ENCODE measurements around the gene FIGLA. TPM values are rescaled to one million over a fixed set of nuclear protein-coding genes. Genes with fewer than 3 reads are reported as not detected.
"Not testable (repeated sequence)": the region's sequence is repeated elsewhere in the genome, so short reads cannot be mapped to it uniquely, and the experiment has no call there.

The FIGLA gene
- total RNA-seq, 1 donor from 2014 or later = not detected

DNA sequence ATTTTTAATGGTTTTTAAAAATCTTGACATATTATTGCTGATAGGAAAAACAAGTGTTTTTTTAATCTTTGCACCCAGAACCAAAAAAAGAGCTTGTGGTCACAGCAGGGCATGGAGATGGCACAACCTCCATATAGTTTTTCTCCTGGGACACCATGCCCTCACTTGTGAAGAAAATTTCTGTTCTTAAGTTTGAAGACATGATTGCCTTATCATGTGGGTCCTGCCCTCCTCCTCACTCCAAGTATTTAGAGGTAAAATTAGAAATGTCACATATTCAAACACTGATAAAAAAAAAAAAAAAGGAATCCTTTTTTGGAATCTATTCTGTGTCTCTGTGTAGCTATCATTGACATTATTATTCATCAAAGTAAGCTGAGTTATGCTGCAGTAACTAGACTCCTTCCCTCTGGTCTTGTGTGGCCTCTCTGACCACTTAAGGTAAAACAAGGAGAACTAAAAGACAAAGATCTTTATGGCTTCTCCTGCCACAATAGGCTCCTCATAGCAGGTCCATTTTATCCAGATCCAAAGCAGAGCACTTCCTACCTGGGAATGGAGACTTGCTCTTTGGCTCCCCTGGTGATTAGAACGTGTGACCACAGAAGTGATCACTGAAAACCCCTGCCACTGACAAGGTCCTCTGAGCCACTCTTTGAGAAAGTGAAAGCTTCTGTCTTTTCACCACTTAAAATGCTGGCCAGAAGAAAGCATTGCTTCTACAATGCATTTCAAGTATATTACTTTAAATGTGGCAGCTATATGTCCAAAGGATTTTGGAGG is 42.2 kb downstream of the FIGLA start:
- DNase-seq (ENCODE audit: low spot score) = no peak
- no peak for ATAC-seq

DNA sequence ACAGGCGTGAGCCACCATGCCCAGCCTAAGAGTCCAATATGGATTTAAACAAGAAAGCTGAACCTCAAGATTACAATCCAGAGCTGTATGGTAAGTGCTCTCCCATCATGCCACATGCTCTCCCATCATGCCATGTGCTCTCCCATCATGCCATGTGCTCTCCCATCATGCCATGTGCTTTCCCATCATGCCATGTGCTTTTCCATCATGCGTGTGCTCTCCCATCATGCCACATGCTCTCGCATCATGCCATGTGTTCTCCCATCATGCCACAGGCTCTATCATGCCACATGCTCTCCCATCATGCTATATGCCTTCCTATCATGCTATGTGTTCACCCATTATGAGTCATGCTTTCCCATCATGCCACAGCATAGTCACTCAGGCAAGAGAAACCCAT is 43.2 kb downstream of the FIGLA start:
- no peak for ATAC-seq
- DNase-seq (ENCODE audit: low spot score) = no peak

DNA sequence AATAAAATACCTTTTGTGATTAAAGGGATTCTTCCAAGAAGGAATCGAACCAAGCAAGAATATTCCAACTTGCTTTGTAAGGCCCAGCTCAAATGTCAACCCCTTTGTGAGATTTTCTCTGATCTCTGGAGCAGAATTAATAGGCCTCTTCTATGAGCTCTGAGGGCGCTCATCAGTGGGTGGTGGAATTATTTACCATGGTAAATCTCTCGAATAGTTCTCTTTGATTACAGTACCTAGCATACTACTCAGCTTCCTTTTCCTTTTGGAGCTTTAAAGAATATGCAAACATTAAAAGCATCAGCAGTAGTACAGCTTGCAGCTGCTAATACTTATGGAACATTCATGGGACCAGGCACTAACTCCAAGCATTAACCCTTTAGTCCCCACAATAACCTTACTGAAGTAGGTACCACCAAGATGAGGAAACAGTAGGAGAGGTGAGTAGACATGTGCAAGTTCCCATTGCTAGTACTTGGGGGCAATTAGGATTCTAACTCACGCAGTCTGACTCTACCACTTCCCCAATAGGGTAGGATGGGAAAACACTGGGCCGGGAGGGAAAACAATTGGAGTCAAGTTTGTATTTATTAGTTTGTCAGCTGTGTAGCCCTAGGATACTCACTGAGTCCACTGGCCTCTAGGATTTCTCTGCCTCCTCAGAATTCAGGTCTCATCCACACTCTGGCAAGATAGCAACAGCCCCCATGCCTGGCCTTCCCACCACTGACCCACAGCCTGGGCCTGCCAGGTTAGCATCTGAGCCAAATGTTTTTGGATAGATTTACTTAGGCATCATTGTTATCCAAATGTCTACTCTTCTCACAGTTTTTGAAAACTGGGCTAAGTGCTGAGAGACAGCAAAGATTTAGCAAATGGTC is 44.1 kb downstream of the FIGLA start:
- DNase-seq (ENCODE audit: low spot score) = no peak
- ATAC-seq = no peak

DNA sequence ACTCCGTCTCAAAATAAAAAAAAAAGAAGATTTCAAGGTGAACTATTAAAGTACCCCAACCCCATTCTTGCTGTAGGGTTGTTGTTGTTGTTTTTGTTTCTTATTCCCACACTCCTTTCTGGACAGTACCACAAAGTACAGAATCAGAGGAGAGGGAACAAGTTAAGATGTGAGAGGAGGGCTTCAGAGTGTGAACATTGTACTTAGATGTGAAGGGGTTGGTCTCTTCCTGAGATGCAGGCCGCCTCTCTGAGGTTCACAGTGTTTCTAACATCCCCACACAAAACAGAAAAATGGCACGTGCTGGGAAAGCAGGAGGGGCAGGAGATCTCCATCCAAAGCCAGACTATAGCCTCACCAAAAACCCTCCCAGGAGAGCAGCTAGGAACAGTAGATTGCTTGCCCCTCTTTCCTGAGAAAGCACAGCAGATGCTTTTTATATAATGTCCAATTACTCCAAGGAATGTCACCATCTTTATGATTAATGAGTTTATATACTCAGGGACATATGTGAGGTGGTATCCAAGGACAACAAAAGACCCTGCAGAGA is 45.1 kb downstream of the FIGLA start:
- no peak for ATAC-seq
- DNase-seq (ENCODE audit: low spot score) = no peak

DNA sequence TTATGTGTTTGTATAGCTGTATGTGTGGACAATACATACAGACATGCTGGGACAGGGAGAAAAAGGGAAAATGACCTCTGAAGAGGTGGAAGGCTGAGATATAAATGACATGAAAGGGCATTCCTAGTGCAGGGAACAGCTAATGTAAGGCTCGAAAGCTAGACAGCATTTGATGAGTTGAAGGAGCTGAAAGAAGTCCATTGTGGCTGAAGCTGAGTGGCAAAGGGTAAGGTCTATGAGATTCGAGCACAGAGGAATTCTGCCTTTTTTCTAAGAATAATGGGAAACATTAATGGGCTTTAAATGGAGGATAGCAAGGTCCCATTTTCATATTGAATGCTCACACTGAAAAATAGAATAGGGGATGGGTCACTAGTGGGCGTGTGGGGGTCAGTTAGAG is 46.0 kb downstream of the FIGLA start:
- DNase-seq (ENCODE audit: low spot score) (no peak), ATAC-seq (no peak)

DNA sequence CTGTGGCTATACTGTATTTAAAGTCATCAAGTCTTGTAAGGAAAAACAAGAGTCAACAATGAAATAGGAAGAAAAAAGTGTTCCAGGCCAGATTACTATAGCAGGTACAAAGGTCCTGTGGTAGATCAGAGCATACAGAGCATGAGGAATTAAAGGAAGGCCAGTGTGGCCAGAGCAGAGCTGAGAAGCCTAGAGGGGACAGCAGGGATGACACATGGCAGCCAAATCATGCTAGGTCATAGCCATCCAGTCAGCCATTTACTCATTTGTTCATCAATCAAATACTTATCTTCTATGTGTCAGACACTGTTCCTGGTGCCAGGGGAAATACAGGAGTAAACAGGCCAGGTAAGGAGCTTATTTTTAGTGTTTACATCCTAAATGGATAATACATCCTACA is 46.8 kb downstream of the FIGLA start:
- ATAC-seq = no peak

DNA sequence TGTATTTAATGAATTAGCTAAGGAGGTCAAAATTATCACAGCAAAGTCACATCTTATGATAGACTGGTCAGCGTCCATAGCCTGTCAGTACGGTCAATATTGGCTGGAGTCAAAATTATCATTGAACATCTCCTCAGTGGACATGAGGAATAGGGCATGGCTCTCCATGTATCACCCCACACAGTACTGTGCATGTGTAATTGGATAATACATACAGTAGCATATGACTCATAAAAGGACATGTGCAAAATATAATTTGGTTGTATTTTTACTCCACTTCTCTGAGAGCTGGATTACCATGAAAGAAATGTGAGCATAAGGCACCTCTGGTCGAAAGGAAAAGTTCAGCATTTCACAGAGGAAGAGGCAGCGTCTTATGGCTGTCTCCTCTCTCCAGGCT is 47.4 kb downstream of the FIGLA start:
- no peak for ATAC-seq
- no peak for DNase-seq (ENCODE audit: low spot score)

More for the DNA sequence above, 46.8 kb downstream of the FIGLA start:
- DNase-seq (ENCODE audit: low spot score) = no peak

DNA sequence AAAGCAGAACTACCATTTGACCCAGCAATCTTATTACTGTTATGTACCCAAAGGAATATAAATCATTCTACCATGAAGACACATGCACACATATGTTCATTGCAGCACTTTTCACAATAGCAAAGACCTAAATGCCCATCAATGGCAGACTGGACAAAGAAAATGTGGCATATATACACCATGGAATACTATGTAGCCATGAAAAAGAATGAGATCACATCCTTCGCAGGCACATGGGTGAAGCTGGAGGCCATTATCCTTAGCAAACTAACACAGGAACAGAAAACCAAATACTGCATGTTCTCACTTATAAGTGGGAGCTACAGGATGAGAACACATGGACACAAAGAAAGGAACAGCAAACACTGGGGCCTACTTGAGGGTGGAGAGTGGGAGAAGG is 51.0 kb downstream of the FIGLA start:
- not testable (repeated sequence) for DNase-seq (ENCODE audit: low spot score); ATAC-seq

DNA sequence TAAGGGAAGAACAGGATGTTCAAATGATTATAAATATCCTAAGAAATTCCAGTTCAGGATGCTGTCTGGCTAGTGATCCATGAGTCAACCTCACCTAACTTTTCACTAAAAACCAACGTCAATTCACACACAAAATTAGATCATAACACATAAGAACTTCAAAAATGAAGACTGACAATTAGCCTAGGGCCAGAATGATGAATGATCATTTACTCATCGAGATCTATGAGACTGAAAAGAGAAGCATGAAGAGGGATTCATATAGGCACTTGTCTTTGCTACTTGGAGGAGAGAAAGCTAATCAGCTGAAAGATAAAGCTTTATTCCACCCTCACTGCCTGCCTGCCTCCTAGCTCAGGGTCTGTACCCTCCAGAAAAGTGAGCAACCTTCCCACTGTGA is 52.3 kb downstream of the FIGLA start:
- no peak for DNase-seq (ENCODE audit: low spot score)
- no peak for ATAC-seq

DNA sequence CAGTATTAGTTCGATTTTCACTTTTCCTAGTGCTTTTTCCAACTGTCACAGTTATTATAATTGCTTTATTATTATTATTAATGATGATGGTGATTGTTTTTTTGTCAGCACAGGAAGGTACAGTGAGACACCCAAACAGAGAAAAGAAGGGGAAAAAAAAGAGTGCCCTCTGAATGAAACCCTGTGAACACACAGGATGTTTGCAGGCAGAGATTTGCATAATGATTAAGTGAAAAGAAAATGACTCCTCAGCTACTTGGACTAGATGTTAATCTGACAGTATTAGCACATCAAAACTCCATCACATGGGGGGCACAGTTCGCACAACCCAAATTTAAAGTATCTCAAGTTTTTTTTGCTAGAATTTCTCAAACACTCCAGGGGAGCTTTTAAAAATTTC is 55.4 kb downstream of the FIGLA start:
- ATAC-seq (no peak), DNase-seq (ENCODE audit: low spot score) (no peak)

DNA sequence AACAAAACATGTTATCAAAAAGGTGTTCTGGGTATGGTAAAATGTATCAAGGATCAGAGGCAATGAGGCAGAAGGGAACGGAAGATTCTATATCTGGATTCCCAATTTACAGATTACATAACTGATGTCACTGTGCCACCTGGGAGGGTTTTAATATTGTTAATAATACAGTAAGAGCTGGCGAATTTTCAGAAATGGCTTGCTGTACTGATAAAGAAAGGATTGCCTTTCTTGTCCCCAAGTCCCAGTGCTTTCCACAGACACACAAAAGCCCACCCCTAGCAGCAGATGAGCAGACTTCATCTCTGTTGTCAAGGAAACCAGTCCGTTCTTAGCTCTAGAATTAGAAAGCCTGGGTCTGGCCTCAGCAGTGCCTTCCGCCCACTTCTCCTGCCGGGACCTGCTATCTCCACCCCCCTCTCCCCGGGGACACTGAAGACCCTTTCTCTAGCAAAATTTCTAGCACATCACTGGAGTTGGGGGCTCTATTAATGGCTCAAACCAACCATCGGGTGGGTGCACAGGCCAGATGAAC is 56.7 kb downstream of the FIGLA start:
- ATAC-seq (no peak), DNase-seq (ENCODE audit: low spot score) (no peak)

DNA sequence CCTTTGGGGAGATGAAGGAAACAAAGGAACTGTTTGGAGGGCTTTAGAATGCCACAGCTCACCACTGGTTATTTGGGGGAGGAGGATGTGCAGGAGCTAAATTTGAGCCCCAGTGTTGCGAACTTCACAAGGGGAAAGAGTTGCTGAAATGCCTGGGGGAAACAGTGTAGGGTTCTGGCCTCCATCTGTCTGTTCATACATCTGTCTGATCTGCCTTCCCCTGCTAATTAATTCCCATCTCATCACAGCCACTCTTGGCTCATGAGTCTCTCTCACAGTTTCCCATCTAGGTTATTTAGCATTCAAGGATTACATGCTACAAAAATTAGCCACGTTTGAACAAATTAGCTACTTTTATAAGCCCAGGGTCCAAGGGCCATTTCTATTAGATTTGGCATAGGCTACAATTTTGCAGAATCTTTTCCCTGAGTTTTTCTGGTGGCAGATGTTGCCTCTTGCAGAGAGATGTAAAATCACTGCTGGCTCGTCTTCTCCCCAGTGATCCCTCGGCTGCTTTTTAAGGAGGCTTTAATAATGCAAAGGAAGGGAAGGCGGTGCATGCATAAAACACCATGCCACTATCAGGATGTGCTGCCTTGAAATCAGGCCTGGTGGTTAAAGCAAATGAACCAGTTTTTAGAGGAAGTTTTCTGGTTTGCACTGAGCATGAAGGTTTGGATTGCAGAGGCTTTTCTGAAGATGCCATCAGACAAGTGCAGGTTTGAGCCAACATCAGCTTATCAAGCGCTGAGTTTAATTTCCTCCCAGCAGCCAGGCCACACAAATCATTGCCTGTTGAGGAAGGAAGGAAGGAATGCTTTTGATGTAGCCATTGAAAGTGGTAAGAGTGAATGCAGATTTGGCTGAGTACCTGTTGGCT is 57.4 kb downstream of the FIGLA start:
- ATAC-seq = no peak
- no peak for DNase-seq (ENCODE audit: low spot score)

DNA sequence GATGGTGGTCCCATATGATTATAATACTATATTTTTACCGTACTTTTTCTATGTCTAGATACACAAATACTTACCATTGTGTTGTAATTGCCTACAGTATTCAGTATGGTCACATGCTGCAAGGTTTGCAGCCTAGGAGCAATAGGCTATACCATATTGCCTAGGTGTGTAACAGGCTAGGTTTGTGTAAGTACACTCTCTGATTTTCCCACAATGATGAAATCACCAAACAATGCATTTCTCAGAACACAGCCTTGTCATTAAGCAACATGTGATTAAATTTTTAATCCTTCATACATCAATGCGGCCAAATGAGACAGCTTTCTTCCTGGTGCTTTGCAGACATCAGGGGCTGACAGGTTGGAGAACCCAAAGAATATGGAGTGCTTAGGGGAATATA is 59.7 kb downstream of the FIGLA start:
- ATAC-seq (no peak), DNase-seq (ENCODE audit: low spot score) (no peak)

DNA sequence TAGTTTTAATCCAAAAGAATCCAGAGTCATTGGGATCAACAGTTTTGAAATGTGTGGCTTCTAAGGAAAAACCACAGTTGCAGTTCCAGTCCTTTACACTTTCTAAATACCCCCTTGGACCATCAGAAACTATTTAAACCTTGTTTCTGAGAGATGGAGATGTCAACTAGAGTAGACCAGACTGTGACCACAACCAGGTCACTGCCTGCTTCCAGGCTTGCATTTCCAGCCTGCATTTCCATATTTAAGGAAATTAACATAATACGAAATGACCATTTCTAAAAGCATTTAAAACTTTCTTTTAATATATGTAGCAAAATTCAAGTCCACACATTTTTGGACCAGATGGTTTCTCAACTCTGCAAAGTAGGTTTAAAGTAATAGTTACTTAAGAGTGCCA is 60.8 kb downstream of the FIGLA start:
- ATAC-seq = no peak
- DNase-seq (ENCODE audit: low spot score) = no peak

DNA sequence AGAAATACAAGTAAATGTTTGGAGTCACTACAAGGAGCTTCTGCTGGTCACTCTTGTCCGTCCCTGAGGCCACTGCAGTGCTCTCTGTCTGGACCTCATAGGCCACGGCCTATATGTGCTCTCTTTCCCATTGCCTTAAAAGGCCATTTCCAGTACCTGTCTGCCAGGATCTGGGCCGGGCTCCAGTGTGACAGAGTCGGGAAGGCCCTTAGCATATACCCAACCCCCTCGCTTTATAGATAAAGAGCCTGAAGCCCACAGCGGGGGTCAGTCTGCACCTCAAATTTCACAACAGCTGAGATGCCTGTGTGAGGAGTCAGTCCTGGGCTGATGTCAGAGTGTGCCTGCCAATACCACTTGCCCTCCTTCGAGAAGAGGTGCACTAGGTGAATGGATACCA is 62.3 kb downstream of the FIGLA start:
- DNase-seq (ENCODE audit: low spot score) (no peak), ATAC-seq (no peak)

Other genes starting within 250 kb of the FIGLA start
- 5.0 TPM for gene TGFA, start 236.8 kb downstream of the FIGLA start, total RNA-seq
- 0.33 TPM for gene ADD2, start 22.4 kb downstream of the FIGLA start, total RNA-seq
- not detected for gene CLEC4F, start 30.0 kb upstream of the FIGLA start, total RNA-seq
- not detected for gene CD207, start 45.2 kb upstream of the FIGLA start, total RNA-seq
- gene VAX2, start 109.9 kb upstream of the FIGLA start, total RNA-seq = not detected
- gene ATP6V1B1, start 145.3 kb upstream of the FIGLA start, total RNA-seq = not detected
- 0.35 TPM for gene ANKRD53, start 188.0 kb upstream of the FIGLA start, total RNA-seq
- gene TEX261, start 204.2 kb upstream of the FIGLA start, total RNA-seq = 36.4 TPM

Data from left lobe of liver (tissue), 2 donors.